HT-29 (cell line): ENCODE measurements around the gene CFHR2. TPM values are rescaled to one million over a fixed set of nuclear protein-coding genes. Genes with fewer than 3 reads are reported as not detected.

Experiments
- DNase-seq: peaks from one replicate; pipeline ENCODE4 v3.0.0-alpha.2; 2015; ENCODE audit warnings: low spot score
- small RNA-seq: library from RNA; depleted of rRNA; stranded (forward); fragments of <200 nt; gene quantifications from one replicate; pipeline ENCODE3, GENCODE V24; 2014
- total RNA-seq: library from RNA; depleted of rRNA; stranded (reverse); fragments of >200 nt; shearing (Covaris generic); gene quantifications from 2 replicates; pipeline ENCODE4 v1.2.3, GENCODE V29; 2014; rRNA removed

The CFHR2 gene
- total RNA-seq, 1 experiment from 2014 or later = not detected

GRCh38 chr1:197001828-197002227, 58.3 kb downstream of the CFHR2 start:
- no peak for DNase-seq

- no peak for DNase-seq
Measured at GRCh38 chr1:197003132-197003531, 59.6 kb downstream of the CFHR2 start.

- no peak for DNase-seq
Measured at GRCh38 chr1:197008861-197009260, 65.3 kb downstream of the CFHR2 start.

Small RNA genes within 50 kb of the gene (small RNA-seq; reads per million reads assigned to genes)
- not detected for gene AL139418.1

Other genes with a start within 250 kb of the CFHR2 start
- gene CFHR3, start 168.9 kb upstream of the CFHR2 start, total RNA-seq = 0.31 and 0.55 TPM in 2 replicates
- gene CFHR1, start 124.0 kb upstream of the CFHR2 start, total RNA-seq = not detected in 2 replicates
- gene CFHR4, start 55.7 kb upstream of the CFHR2 start, total RNA-seq = not detected in 2 replicates
- not detected in 2 replicates for gene CFHR5, start 33.8 kb downstream of the CFHR2 start, total RNA-seq
- 0.10 TPM in 1 of 2 replicates, not detected in the other for gene F13B, start 123.5 kb downstream of the CFHR2 start, total RNA-seq
- 23.0 and 23.5 TPM in 2 replicates for gene ASPM, start 202.9 kb downstream of the CFHR2 start, total RNA-seq